Erythroblast (primary cell): Measurements from ENCODE around the gene LDAH.

Experiments used
- DNase-seq, 2 experiments: peaks; one replicate each; lab custom pipeline; 2025; lab: John Stamatoyannopoulos, UW
- GATA1 ChIP-seq: IDR thresholded peaks from 2 replicates; pipeline ENCODE4 v1.6.1; 2011; ENCODE audit warnings: low read depth, mild to moderate bottlenecking, control low read depth, low read length, moderate library complexity
- POLR2A ChIP-seq: IDR thresholded peaks from 2 replicates; pipeline ENCODE4 v1.6.1; 2011; ENCODE audit warnings: mild to moderate bottlenecking, low read length

Gene LDAH

DNA sequence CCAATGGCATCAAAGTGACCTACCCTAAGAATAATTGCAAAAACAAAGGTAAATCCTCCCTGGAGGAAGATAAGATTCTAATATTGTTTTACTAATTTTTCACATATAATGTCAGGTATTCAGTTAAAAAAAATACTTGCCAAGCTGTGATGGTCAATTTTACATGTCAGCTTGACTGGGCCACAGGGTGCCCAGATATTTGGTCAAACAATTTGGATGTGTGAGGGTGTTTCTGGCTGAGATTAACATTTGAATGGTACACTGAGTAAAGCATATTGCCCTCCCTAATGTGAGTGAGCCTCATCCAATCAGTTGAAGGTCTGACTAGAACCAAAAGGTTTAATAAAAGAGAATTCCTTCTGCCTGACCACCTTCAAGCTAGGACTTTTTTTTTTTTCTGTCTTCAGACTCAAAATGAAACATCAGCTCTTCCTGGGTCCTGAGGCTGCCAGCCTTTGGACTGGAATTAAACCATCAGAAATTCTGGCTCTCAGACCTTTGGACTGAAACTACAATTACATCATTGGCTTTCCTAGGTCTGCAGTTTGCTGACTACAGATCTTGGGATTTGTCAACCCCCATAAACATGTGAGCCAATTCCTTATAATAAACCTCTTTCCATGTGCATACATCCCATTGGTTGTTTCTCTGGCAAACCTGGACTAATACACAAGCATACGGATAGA lies 65.4 kb downstream of the LDAH start:
- no peak for DNase-seq
- TF ChIP-seq GATA1, result no peak
- TF ChIP-seq POLR2A, result no peak

- no peak for TF ChIP-seq GATA1
- TF ChIP-seq POLR2A, result no peak
- no peak for DNase-seq
Observed at GRCh38 chr2:20755132-20755800, 67.6 kb downstream of the LDAH start.

- TF ChIP-seq POLR2A, result no peak
- TF ChIP-seq GATA1, result no peak
- no peak for DNase-seq
Observed at GRCh38 chr2:20752293-20752692, 70.6 kb downstream of the LDAH start.

- no peak for DNase-seq
Observed at GRCh38 chr2:20747317-20747716, 75.6 kb downstream of the LDAH start.

DNA sequence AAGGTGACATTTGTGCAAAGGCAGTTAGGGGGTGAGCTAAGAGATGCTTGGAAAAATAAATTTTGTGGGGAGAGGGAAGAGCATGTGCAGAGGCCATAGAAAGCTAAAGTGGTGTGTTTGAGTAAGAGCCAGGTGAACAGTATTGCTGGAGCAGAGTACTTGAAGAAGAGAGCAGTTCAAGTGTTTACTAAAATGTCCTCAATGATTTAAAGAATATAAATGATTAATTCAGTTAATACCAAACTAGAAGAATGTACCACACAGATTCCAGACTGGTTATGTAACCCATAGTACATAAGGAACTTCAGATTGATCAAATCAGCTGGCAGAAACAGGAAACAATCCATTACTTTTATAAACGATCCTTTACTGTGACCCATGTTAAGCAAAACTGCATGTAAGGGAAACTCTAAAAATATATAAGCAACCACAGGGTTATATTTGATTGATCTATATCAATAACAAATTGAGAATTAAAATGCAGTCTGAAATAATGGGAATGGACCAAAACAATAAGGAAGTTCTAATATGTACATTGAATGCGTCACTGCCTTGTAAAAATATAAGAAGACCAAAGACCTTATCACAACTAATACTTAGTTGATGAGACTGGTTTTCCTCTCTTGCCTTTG lies 76.9 kb downstream of the LDAH start:
- no peak for DNase-seq
- TF ChIP-seq GATA1 (no peak), POLR2A (no peak)

More at GRCh38 chr2:20747317-20747716, 75.6 kb downstream of the LDAH start:
- TF ChIP-seq GATA1 (no peak), POLR2A (no peak)

- TF ChIP-seq GATA1 (no peak), POLR2A (no peak)
Observed at GRCh38 chr2:20744366-20745335, 78.2 kb downstream of the LDAH start.

DNA sequence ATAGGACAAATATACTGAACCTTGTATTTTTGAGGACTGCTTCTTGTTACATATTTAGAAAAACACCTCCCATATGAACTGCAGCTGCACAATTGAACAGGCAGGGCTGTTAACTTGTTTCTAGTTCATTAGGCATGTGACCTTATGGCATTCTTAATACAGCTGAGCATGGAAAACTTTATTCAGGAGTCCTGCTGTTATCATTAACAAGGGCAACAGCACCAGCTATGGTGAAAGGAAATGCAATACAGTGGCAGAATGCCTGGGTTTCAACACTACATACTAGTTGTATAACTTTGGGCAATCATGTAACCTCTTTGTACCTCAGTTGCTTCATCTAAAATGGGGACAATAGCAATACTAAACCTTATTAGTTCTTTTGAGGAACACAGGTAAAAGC lies 84.1 kb downstream of the LDAH start:
- TF ChIP-seq POLR2A, result no peak
- no peak for TF ChIP-seq GATA1
- DNase-seq, result no peak

More at GRCh38 chr2:20744366-20745335, 78.2 kb downstream of the LDAH start:
- no peak for DNase-seq

GRCh38 chr2:20737505-20737904 lies 85.4 kb downstream of the LDAH start:
- DNase-seq, result no peak
- TF ChIP-seq GATA1 (no peak), POLR2A (no peak)

DNA sequence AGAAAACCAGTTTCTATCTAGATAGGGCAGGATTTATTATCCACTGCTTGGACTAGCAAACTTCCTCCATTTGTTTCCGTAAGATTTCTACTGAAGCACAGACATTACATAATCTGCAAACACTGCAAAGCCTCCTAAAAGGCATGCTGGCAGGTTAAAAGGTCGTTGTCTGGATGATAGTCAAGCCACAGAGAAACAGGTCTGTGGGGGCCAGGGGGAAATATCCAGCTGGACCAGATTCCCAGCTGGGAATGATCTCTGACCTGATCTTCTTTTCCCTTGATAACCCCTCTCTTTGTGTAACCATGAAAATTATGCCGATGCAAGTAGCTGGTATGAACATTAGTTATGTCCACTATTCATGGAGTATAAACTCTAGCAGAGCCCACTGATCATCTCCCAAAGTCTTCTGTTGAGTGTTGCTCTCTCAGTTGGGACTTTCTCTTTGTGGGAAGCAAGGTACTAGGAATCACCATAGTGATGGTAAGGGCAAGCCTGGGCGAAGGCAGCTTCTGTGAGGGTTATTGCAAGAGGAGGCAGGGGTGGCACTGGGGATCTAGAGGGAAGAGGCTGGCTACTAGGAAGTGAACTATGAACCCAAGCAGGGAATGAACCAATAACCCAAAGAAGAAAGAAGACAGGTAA lies 94.7 kb downstream of the LDAH start:
- TF ChIP-seq GATA1 (no peak), POLR2A (no peak)
- no peak for DNase-seq

- TF ChIP-seq POLR2A (no peak), GATA1 (no peak)
- DNase-seq, result no peak
Observed at GRCh38 chr2:20726913-20727312, 96.0 kb downstream of the LDAH start.

DNA sequence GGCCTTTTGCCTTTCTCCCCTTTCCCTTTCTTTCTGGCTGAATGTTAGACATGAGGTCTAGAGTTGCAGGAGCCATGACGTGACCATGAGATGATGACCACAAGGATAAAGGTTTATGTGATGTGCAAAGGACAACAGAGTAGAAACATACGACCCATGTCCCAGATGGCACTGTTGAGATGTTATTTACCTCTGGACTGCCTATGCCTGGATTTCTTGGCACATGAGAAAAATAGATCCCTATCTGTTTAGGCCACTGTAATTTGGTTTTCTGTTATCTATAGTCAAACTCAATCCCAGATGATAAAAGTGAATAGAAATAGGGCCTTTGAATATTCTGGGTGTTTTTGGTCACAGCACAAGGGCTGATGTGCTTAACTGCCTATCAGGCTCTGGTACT lies 97.1 kb downstream of the LDAH start:
- TF ChIP-seq GATA1, result no peak
- TF ChIP-seq POLR2A, result no peak
- DNase-seq, result no peak

DNA sequence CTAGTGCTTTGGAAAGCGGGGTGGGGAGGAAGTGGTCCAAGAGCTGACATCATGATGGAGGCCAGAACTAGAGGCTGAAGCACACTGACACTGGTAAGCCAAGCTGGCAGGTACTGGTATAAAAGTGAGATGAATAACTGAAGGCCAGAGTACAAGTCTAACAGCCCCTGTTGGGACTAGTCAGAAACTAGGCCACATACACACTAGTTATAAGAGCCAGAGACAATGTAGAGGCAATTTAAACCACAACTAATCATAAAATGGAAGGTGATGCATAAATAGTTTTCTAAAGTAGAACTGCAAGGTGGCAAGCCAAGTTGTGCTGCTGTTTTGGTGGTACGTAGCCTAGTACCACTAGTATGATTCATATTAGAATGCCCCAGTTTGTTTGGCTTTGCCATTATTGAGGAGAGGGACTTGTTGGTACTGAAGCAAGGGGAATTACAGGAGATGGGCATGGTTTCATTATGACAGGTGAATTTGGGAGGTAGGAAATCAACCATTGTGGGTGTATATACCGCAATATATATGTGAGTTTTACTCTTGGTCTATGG lies 98.3 kb downstream of the LDAH start:
- TF ChIP-seq POLR2A, result no peak
- TF ChIP-seq GATA1, result no peak
- no peak for DNase-seq
